H9 (cell line): Measurements from ENCODE around the gene EEF1A2. TPM values are rescaled to one million over a fixed set of nuclear protein-coding genes. Genes with fewer than 3 reads are reported as not detected.

ENCODE experiments used
- DNase-seq: peaks from one replicate; pipeline ENCODE4 v3.0.0-alpha.2; 2017
- H2AFZ ChIP-seq: one replicate; pipeline ENCODE4 v1.6.1; 2013; ENCODE audit warnings: mild to moderate bottlenecking, low read length, control low read depth, moderate library complexity
- H2AK5ac ChIP-seq: 2 replicates; pipeline ENCODE4 v1.6.1; 2013; ENCODE audit warnings: low read length, control low read depth, mixed read lengths; ENCODE audit not compliant: insufficient read length
- H2BK120ac ChIP-seq: one replicate; pipeline ENCODE4 v1.6.1; 2013; ENCODE audit warnings: low read depth, mild to moderate bottlenecking, low read length, control low read depth, inconsistent platforms; ENCODE audit not compliant: poor library complexity, severe bottlenecking
- H2BK12ac ChIP-seq: 2 replicates; pipeline ENCODE4 v1.6.1; 2013; ENCODE audit warnings: low read length, control low read depth, mixed read lengths, low read depth; ENCODE audit not compliant: insufficient read length
- H2BK15ac ChIP-seq: 2 replicates; pipeline ENCODE4 v1.6.1; 2013; ENCODE audit warnings: low read depth, low read length, control low read depth
- H2BK20ac ChIP-seq: one replicate; pipeline ENCODE4 v1.6.1; 2013; ENCODE audit warnings: low read depth, mild to moderate bottlenecking, low read length, control low read depth, inconsistent platforms; ENCODE audit not compliant: poor library complexity, severe bottlenecking
- H2BK5ac ChIP-seq: 2 replicates; pipeline ENCODE4 v1.6.1; 2013; ENCODE audit warnings: low read length, control low read depth, mixed read lengths; ENCODE audit not compliant: insufficient read length
- H3K14ac ChIP-seq: 2 replicates; pipeline ENCODE4 v1.6.1; 2013; ENCODE audit warnings: low read length, control low read depth; ENCODE audit not compliant: insufficient read depth
- H3K18ac ChIP-seq: 2 replicates; pipeline ENCODE4 v1.6.1; 2013; ENCODE audit warnings: low read depth, mild to moderate bottlenecking, mixed read lengths, low read length, control low read depth; ENCODE audit not compliant: insufficient read length
- H3K23ac ChIP-seq: 2 replicates; pipeline ENCODE4 v1.6.1; 2013; ENCODE audit warnings: low read length, control low read depth, mixed read lengths, low read depth; ENCODE audit not compliant: insufficient read length
- H3K23me2 ChIP-seq: 2 replicates; pipeline ENCODE4 v1.6.1; 2013; ENCODE audit warnings: low read depth, mild to moderate bottlenecking, mixed read lengths, low read length, control low read depth; ENCODE audit not compliant: insufficient read length, poor library complexity, severe bottlenecking
- H3K27ac ChIP-seq: 2 replicates; pipeline ENCODE4 v1.5.1; 2013; ENCODE audit warnings: low read length, control low read depth, mixed read lengths, low read depth; ENCODE audit not compliant: insufficient read length
- H3K27me3 ChIP-seq: 2 replicates; pipeline ENCODE4 v1.6.1; 2013; ENCODE audit warnings: low read length, control low read depth, inconsistent platforms; ENCODE audit not compliant: insufficient read depth
- H3K4ac ChIP-seq: 2 replicates; pipeline ENCODE4 v1.6.1; 2013; ENCODE audit warnings: low read depth, mild to moderate bottlenecking, control low read depth, inconsistent platforms, low read length, moderate library complexity
- H3K4me1 ChIP-seq: 2 replicates; pipeline ENCODE4 v1.6.1; 2013; ENCODE audit warnings: low read length, control low read depth, inconsistent platforms; ENCODE audit not compliant: insufficient read depth
- H3K4me2 ChIP-seq: 2 replicates; pipeline ENCODE4 v1.6.1; 2013; ENCODE audit warnings: low read length, control low read depth, mixed read lengths; ENCODE audit not compliant: insufficient read length, insufficient read depth
- H3K56ac ChIP-seq: 2 replicates; pipeline ENCODE4 v1.6.1; 2013; ENCODE audit warnings: low read depth, mild to moderate bottlenecking, mixed read lengths, low read length, control low read depth; ENCODE audit not compliant: insufficient read length
- H3K79me1 ChIP-seq: 2 replicates; pipeline ENCODE4 v1.6.1; 2013; ENCODE audit warnings: low read depth, mild to moderate bottlenecking, moderate library complexity, low read length, control low read depth, inconsistent platforms; ENCODE audit not compliant: insufficient read depth, poor library complexity, severe bottlenecking
- H3K79me2 ChIP-seq: 2 replicates; pipeline ENCODE4 v1.6.1; 2013; ENCODE audit warnings: low read length, control low read depth, inconsistent platforms; ENCODE audit not compliant: insufficient read depth
- H3K9ac ChIP-seq: 2 replicates; pipeline ENCODE4 v1.6.1; 2013; ENCODE audit warnings: low read length, control low read depth, mixed read lengths; ENCODE audit not compliant: insufficient read length; ENCODE audit errors: extremely low read depth
- H3K9me3 ChIP-seq: one replicate; pipeline ENCODE4 v1.6.1; 2013; ENCODE audit warnings: low read depth, low read length, inconsistent platforms; ENCODE audit not compliant: control insufficient read depth
- H3T11ph ChIP-seq: one replicate; pipeline ENCODE4 v1.6.1; 2013; ENCODE audit warnings: mild to moderate bottlenecking, low read length, control low read depth, inconsistent platforms
- H4K20me1 ChIP-seq: one replicate; pipeline ENCODE4 v1.6.1; 2013; ENCODE audit not compliant: control insufficient read depth, insufficient read length, insufficient read depth
- H4K5ac ChIP-seq: 2 replicates; pipeline ENCODE4 v1.6.1; 2013; ENCODE audit warnings: low read depth, mild to moderate bottlenecking, mixed read lengths, low read length, control low read depth; ENCODE audit not compliant: insufficient read length
- H4K8ac ChIP-seq: replicated peaks from 2 replicates; pipeline ENCODE4 v1.6.1; 2013; ENCODE audit warnings: low read length, control low read depth, mixed read lengths, low read depth; ENCODE audit not compliant: insufficient read length
- H4K91ac ChIP-seq: 2 replicates; pipeline ENCODE4 v1.6.1; 2013; ENCODE audit warnings: low read depth, mild to moderate bottlenecking, moderate library complexity, mixed read lengths, low read length, control low read depth; ENCODE audit not compliant: insufficient read length
- H3K27ac Mint-ChIP-seq, 3 experiments: 2 replicates in 2 of 3; 3 replicates in 1 of 3; pipeline ENCODE4 v1.8.0; 2020 to 2021; ENCODE audit warnings: mixed read lengths in 3 of 3, mild to moderate bottlenecking in 1 of 3, moderate library complexity in 1 of 3
- H3K27me3 Mint-ChIP-seq: 2 replicates; pipeline ENCODE4 v1.8.0; 2021; ENCODE audit warnings: low read depth, mild to moderate bottlenecking, moderate library complexity, mixed read lengths
- H3K36me3 Mint-ChIP-seq, 3 experiments: 2 replicates in 2 of 3; 3 replicates in 1 of 3; pipeline ENCODE4 v1.8.0; 2020 to 2021; ENCODE audit warnings: low read depth in 3 of 3, mixed read lengths in 3 of 3; ENCODE audit not compliant: insufficient read depth in 1 of 3
- H3K4me1 Mint-ChIP-seq, 2 experiments: 2 replicates each; pipeline ENCODE4 v1.8.0; 2020; ENCODE audit warnings: mixed read lengths in 2 of 2
- H3K4me3 Mint-ChIP-seq, 2 experiments: 2 replicates in 1 of 2; 3 replicates in 1 of 2; pipeline ENCODE4 v1.8.0; 2020 to 2021; ENCODE audit warnings: mild to moderate bottlenecking in 2 of 2, mixed read lengths in 2 of 2, moderate library complexity in 1 of 2
- H3K9me3 Mint-ChIP-seq, 2 experiments: 2 replicates in 1 of 2; 3 replicates in 1 of 2; pipeline ENCODE4 v1.8.0; 2020; ENCODE audit warnings: mild to moderate bottlenecking in 2 of 2, mixed read lengths in 2 of 2, moderate library complexity in 1 of 2
- CTCF ChIP-seq: fragments of 200-600 bp; sonication (generic); conservative IDR thresholded peaks from 3 replicates; pipeline ENCODE4 v1.8.0; 2021; ENCODE audit warnings: antibody characterized with exemption, mild to moderate bottlenecking
- WGBS: extraction: QIAGEN DNeasy Blood & Tissue Kit; methylation state at CpG from one replicate; pipeline ENCODE4 v1.1.7; 2013; ENCODE audit warnings: missing lambda C conversion rate, low lambda C conversion rate, mixed read lengths; ENCODE audit not compliant: insufficient read length; ENCODE audit errors: extremely low coverage; 5-methylcytosine and 5-hydroxymethylcytosine counted together
- total RNA-seq: library from RNA; stranded (reverse); gene quantifications from 2 replicates; pipeline ENCODE4 v1.2.1, GENCODE V29; 2021

EEF1A2 gene
- total RNA-seq, 1 experiment from 2014 or later = 27.4 TPM

DNA sequence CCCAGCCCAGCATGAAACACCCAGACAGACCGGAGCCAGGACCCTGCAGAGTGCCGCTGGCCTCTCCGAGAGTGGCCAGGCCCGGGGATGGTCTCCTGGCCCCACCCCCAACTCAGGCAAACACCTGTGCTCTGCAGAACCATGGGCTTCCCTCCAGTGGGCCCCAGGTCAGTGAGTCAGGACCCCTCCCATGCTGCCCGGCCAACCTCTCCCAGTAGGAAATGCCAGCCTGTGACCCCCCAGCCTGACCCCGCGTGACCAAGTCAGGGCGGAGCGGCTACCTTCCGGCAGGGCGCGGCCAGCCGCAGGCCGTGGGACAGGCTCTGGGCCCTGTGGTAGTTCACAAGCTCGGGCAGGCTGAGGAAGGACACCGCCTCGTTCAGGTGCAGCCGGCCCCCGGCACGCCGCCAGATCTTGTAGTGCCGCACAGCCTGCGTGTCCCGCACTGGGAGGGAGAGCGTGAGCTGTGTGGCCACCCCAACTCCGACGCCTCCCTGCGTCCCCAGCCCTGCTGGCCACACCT, 35.0 kb upstream of the EEF1A2 start:
- no peaks in the 10 kb centered on the region for H3K79me2 ChIP-seq
- peaks cover 3 to 8% of the 10 kb centered on the region in 2 experiments; a peak in 3 of 4 replicates for H3K4me1 Mint-ChIP-seq
- no peaks in the 10 kb centered on the region for H3K27me3 ChIP-seq
- H3K27ac Mint-ChIP-seq = no peak overlapping the region
- H3K4me2 ChIP-seq = no peak overlapping the region
- no peaks in the 10 kb centered on the region for H3K79me1 ChIP-seq
- no peak overlapping the region for H3T11ph ChIP-seq
- H3K23ac ChIP-seq = no peak overlapping the region
- no peaks in the 10 kb centered on the region for H3K4me1 ChIP-seq
- no peak overlapping the region for H4K8ac ChIP-seq
- no peak overlapping the region for H3K56ac ChIP-seq
- DNase-seq = no peak
- H3K4ac ChIP-seq = no peak overlapping the region
- H2BK120ac ChIP-seq = no peak overlapping the region
- H3K4me3 Mint-ChIP-seq = no peak overlapping the region
- H4K5ac ChIP-seq = no peak overlapping the region
- H3K9ac ChIP-seq = no peak overlapping the region
- no peak overlapping the region for H2AFZ ChIP-seq
- TF ChIP-seq CTCF = no peak
- no peaks in the 10 kb centered on the region for H3K36me3 Mint-ChIP-seq
- H2AK5ac ChIP-seq = no peak overlapping the region
- no CpG with 5 or more reads among the region's 28 CpGs for WGBS
- H2BK12ac ChIP-seq = no peak overlapping the region
- H3K18ac ChIP-seq = no peak overlapping the region
- no peak overlapping the region for H4K91ac ChIP-seq
- no peaks in the 10 kb centered on the region for H3K9me3 Mint-ChIP-seq
- no peaks in the 10 kb centered on the region for H3K23me2 ChIP-seq
- no peak overlapping the region for H2BK20ac ChIP-seq
- H2BK5ac ChIP-seq = no peak overlapping the region
- H4K20me1 ChIP-seq = peaks cover 5% of the 10 kb centered on the region
- H3K27ac ChIP-seq = no peak overlapping the region
- no peak overlapping the region; the same call in 1 of the 2 replicates for H2BK15ac ChIP-seq
- no peak overlapping the region; the same call in 1 of the 2 replicates for H3K14ac ChIP-seq
- no peaks in the 10 kb centered on the region for H3K27me3 Mint-ChIP-seq
- no peaks in the 10 kb centered on the region for H3K9me3 ChIP-seq
